Airway epithelial cell (primary cell): ENCODE results near the gene PRR27. TPM values are rescaled to one million over a fixed set of nuclear protein-coding genes. Genes with fewer than 3 reads are reported as not detected.

ENCODE experiments used
- total RNA-seq: library from RNA; depleted of rRNA; stranded (reverse); fragments of >200 nt; gene quantifications from 2 replicates; pipeline ENCODE4 v1.2.3, GENCODE V29; 2015

The PRR27 gene
- not detected in 2 replicates for total RNA-seq

GRCh38 chr4:70153937-70154336 is at the start of gene PRR27:
Gene PRR27 (plus strand): TSS chr4:70154237. CDS start chr4:70154376, 139 bp downstream.

GRCh38 chr4:70195425-70195824 is 41.4 kb downstream of the PRR27 start, which contains the start of gene ODAM:
Gene ODAM (plus strand): TSS chr4:70195725. CDS start chr4:70196544, 819 bp downstream.

Other genes starting within 250 kb of the PRR27 start
- gene CSN1S1, start 223.2 kb upstream of the PRR27 start, total RNA-seq: not detected in 2 replicates
- gene CSN2, start 188.5 kb upstream of the PRR27 start, total RNA-seq: not detected in 2 replicates
- not detected in 2 replicates for gene STATH, start 158.3 kb upstream of the PRR27 start, total RNA-seq
- not detected in 2 replicates for gene HTN3, start 125.8 kb upstream of the PRR27 start, total RNA-seq
- gene HTN1, start 103.8 kb upstream of the PRR27 start, total RNA-seq: not detected in 2 replicates
- not detected in 2 replicates for gene ODAM, start 41.5 kb downstream of the PRR27 start, total RNA-seq
- not detected in 2 replicates for gene FDCSP, start 71.9 kb downstream of the PRR27 start, total RNA-seq
- not detected in 2 replicates for gene CSN3, start 88.4 kb downstream of the PRR27 start, total RNA-seq
- not detected in 2 replicates for gene CABS1, start 180.7 kb downstream of the PRR27 start, total RNA-seq
- gene SMR3A, start 206.5 kb downstream of the PRR27 start, total RNA-seq: not detected in 2 replicates
- not detected in 2 replicates for gene SMR3B, start 228.9 kb downstream of the PRR27 start, total RNA-seq
- gene OPRPN, start 243.7 kb downstream of the PRR27 start, total RNA-seq: not detected in 2 replicates